Astrocyte (in vitro differentiated cells and primary cell): ENCODE measurements around the gene BMPR1B. TPM values are rescaled to one million over a fixed set of nuclear protein-coding genes. Genes with fewer than 3 reads are reported as not detected.

Source experiments
- DNase-seq: peaks from one replicate; pipeline ENCODE4 v3.0.0-alpha.2; 2010; ENCODE audit warnings: low read depth
- FAIRE-seq: peaks from 2 replicates; lab custom pipeline; 2011; peaks lifted over from hg19 to GRCh38; lab: Jason Lieb, UNC
- H2AFZ ChIP-seq: 2 replicates; pipeline ENCODE4 v1.6.0; 2012; ENCODE audit warnings: low read depth, low read length, inconsistent platforms
- H3K27ac ChIP-seq: 2 replicates; pipeline ENCODE4 v1.5.1; 2011; ENCODE audit warnings: low read depth, low read length, inconsistent platforms
- H3K27me3 ChIP-seq: 2 replicates; pipeline ENCODE4 v1.6.0; 2011; ENCODE audit warnings: low read length, inconsistent platforms; ENCODE audit not compliant: insufficient read depth
- H3K36me3 ChIP-seq: 2 replicates; pipeline ENCODE4 v1.5.1; 2011; ENCODE audit warnings: low read length, inconsistent platforms; ENCODE audit not compliant: insufficient read depth
- H3K4me1 ChIP-seq: 2 replicates; pipeline ENCODE4 v1.5.1; 2011; ENCODE audit warnings: low read length, inconsistent platforms; ENCODE audit not compliant: insufficient read depth
- H3K4me2 ChIP-seq: 2 replicates; pipeline ENCODE4 v1.6.0; 2012; ENCODE audit warnings: low read length, inconsistent platforms
- H3K4me3 ChIP-seq: 2 replicates; pipeline ENCODE4 v1.5.1; 2011; ENCODE audit warnings: low read depth, mild to moderate bottlenecking, low read length, inconsistent platforms; ENCODE audit not compliant: insufficient read depth
- H3K79me2 ChIP-seq: 2 replicates; pipeline ENCODE4 v1.6.0; 2012; ENCODE audit warnings: mild to moderate bottlenecking, low read length, inconsistent platforms; ENCODE audit not compliant: insufficient read depth
- H3K9ac ChIP-seq: 2 replicates; pipeline ENCODE4 v1.6.0; 2012; ENCODE audit warnings: mild to moderate bottlenecking, low read length, inconsistent platforms
- H3K9me3 ChIP-seq: 2 replicates; pipeline ENCODE4 v1.5.1; 2012; ENCODE audit warnings: low read depth, mild to moderate bottlenecking, low read length, inconsistent platforms; ENCODE audit not compliant: insufficient read depth
- H4K20me1 ChIP-seq: 2 replicates; pipeline ENCODE4 v1.6.0; 2012; ENCODE audit warnings: low read length, inconsistent platforms; ENCODE audit not compliant: insufficient read depth
- H3K27ac Mint-ChIP-seq: one replicate; pipeline ENCODE4 v1.8.0; 2021; ENCODE audit warnings: mild to moderate bottlenecking, mixed read lengths; ENCODE audit not compliant: unreplicated experiment
- H3K27me3 Mint-ChIP-seq: one replicate; pipeline ENCODE4 v1.8.0; 2021; ENCODE audit warnings: low read depth, mixed read lengths; ENCODE audit not compliant: unreplicated experiment
- H3K36me3 Mint-ChIP-seq: one replicate; pipeline ENCODE4 v1.8.0; 2021; ENCODE audit warnings: low read depth, mixed read lengths; ENCODE audit not compliant: unreplicated experiment
- H3K4me1 Mint-ChIP-seq: one replicate; pipeline ENCODE4 v1.8.0; 2021; ENCODE audit warnings: low read depth, mixed read lengths; ENCODE audit not compliant: unreplicated experiment
- H3K4me3 Mint-ChIP-seq: one replicate; pipeline ENCODE4 v1.8.0; 2021; ENCODE audit warnings: mild to moderate bottlenecking, moderate library complexity, mixed read lengths; ENCODE audit not compliant: unreplicated experiment
- H3K9me3 Mint-ChIP-seq: one replicate; pipeline ENCODE4 v1.8.0; 2021; ENCODE audit warnings: mild to moderate bottlenecking, mixed read lengths; ENCODE audit not compliant: unreplicated experiment
- EZH2 ChIP-seq: IDR thresholded peaks from 2 replicates; pipeline ENCODE4 v1.6.1; 2012; ENCODE audit warnings: mild to moderate bottlenecking, low read length, inconsistent platforms; ENCODE audit not compliant: insufficient read depth
- total RNA-seq: library from RNA; stranded (reverse); gene quantifications from 2 replicates; pipeline ENCODE4 v1.2.1, GENCODE V29; 2021
- TF ChIP-seq, protein P1 (sequence below): IDR thresholded peaks from 2 replicates; pipeline ENCODE4 v1.5.1; 2011; ENCODE audit warnings: low read depth, mild to moderate bottlenecking, inconsistent platforms, low read length, moderate library complexity; ENCODE audit not compliant: insufficient read depth

Gene BMPR1B
- total RNA-seq, 1 donor from 2014 or later = 14.1 TPM

- peaks cover 2% of the 10 kb centered on the region for H3K36me3 Mint-ChIP-seq
- H3K27me3 Mint-ChIP-seq = no peaks in the 10 kb centered on the region
- no peak overlapping the region for H2AFZ ChIP-seq
- H3K4me2 ChIP-seq = peak overlapping the region; percentile 57
- no peaks in the 10 kb centered on the region for H3K79me2 ChIP-seq
- no peak overlapping the region for H3K4me3 Mint-ChIP-seq
- peak overlapping the region; percentile 50 for H3K27ac ChIP-seq
- H3K9ac ChIP-seq = peak overlapping the region; percentile 12
- H3K4me3 ChIP-seq = no peak overlapping the region
- FAIRE-seq (no peak), DNase-seq (no peak)
- no peaks in the 10 kb centered on the region for H4K20me1 ChIP-seq
- no peaks in the 10 kb centered on the region for H3K9me3 ChIP-seq
- no peaks in the 10 kb centered on the region for H3K36me3 ChIP-seq
- no peak for TF ChIP-seq EZH2
- TF ChIP-seq, protein P1, sequence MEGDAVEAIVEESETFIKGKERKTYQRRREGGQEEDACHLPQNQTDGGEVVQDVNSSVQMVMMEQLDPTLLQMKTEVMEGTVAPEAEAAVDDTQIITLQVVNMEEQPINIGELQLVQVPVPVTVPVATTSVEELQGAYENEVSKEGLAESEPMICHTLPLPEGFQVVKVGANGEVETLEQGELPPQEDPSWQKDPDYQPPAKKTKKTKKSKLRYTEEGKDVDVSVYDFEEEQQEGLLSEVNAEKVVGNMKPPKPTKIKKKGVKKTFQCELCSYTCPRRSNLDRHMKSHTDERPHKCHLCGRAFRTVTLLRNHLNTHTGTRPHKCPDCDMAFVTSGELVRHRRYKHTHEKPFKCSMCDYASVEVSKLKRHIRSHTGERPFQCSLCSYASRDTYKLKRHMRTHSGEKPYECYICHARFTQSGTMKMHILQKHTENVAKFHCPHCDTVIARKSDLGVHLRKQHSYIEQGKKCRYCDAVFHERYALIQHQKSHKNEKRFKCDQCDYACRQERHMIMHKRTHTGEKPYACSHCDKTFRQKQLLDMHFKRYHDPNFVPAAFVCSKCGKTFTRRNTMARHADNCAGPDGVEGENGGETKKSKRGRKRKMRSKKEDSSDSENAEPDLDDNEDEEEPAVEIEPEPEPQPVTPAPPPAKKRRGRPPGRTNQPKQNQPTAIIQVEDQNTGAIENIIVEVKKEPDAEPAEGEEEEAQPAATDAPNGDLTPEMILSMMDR = no peak
- no peaks in the 10 kb centered on the region for H3K9me3 Mint-ChIP-seq
- peak overlapping the region; percentile 97 for H3K27ac Mint-ChIP-seq
- H3K4me1 ChIP-seq = peaks cover 7% of the 10 kb centered on the region
- no peaks in the 10 kb centered on the region for H3K27me3 ChIP-seq
- peaks cover 14% of the 10 kb centered on the region for H3K4me1 Mint-ChIP-seq
These were observed 131.8 kb downstream of the BMPR1B start for GRCh38 chr4:94889523-94889922.

GRCh38 chr4:94889946-94890345 lies 132.2 kb downstream of the BMPR1B start:
- no peak for FAIRE-seq
- no peak overlapping the region for H2AFZ ChIP-seq
- no peak overlapping the region for H3K4me3 ChIP-seq
- Mint-ChIP-seq H3K36me3 (peaks cover 2% of the 10 kb centered on the region), H3K4me1 (peaks cover 13% of the 10 kb centered on the region), H3K4me3 (peak overlapping the region; percentile 55), H3K9me3 (no peaks in the 10 kb centered on the region), H3K27ac (peak overlapping the region; percentile 97), H3K27me3 (no peaks in the 10 kb centered on the region)
- no peaks in the 10 kb centered on the region for H3K9me3 ChIP-seq
- H3K9ac ChIP-seq = peak overlapping the region; percentile 12
- peaks cover 7% of the 10 kb centered on the region for H3K4me1 ChIP-seq
- no peak for TF ChIP-seq EZH2
- TF ChIP-seq, protein P1 = no peak
- H3K4me2 ChIP-seq = peak overlapping the region; percentile 57
- no peaks in the 10 kb centered on the region for H3K27me3 ChIP-seq
- no peaks in the 10 kb centered on the region for H3K79me2 ChIP-seq
- no peaks in the 10 kb centered on the region for H3K36me3 ChIP-seq
- DNase-seq = peak; percentile 96
- H3K27ac ChIP-seq = peak overlapping the region; percentile 50
- H4K20me1 ChIP-seq = no peaks in the 10 kb centered on the region

GRCh38 chr4:94890579-94890978 lies 132.8 kb downstream of the BMPR1B start:
- peaks cover 7% of the 10 kb centered on the region for H3K4me1 ChIP-seq
- no peaks in the 10 kb centered on the region for H3K36me3 ChIP-seq
- no peaks in the 10 kb centered on the region for H3K9me3 Mint-ChIP-seq
- H3K27ac Mint-ChIP-seq = peak overlapping the region; percentile 97
- H3K9me3 ChIP-seq = no peaks in the 10 kb centered on the region
- H3K36me3 Mint-ChIP-seq = peaks cover 2% of the 10 kb centered on the region
- no peak for TF ChIP-seq EZH2
- TF ChIP-seq, protein P1 = no peak
- H3K9ac ChIP-seq = no peak overlapping the region
- DNase-seq = no peak
- no peak overlapping the region for H3K4me3 ChIP-seq
- H3K27me3 ChIP-seq = no peaks in the 10 kb centered on the region
- no peaks in the 10 kb centered on the region for H4K20me1 ChIP-seq
- H2AFZ ChIP-seq = no peak overlapping the region
- peak overlapping the region; percentile 49 for H3K27ac ChIP-seq
- H3K27me3 Mint-ChIP-seq = no peaks in the 10 kb centered on the region
- H3K79me2 ChIP-seq = no peaks in the 10 kb centered on the region
- no peak for FAIRE-seq
- H3K4me3 Mint-ChIP-seq = no peak overlapping the region
- no peak overlapping the region for H3K4me2 ChIP-seq
- H3K4me1 Mint-ChIP-seq = peaks cover 11% of the 10 kb centered on the region
